ENCODE results near the gene IFNL1. TPM values are rescaled to one million over a fixed set of nuclear protein-coding genes. Genes with fewer than 3 reads are reported as not detected.

Gene IFNL1
- total and polyA plus RNA-seq, 9 of the 15 experiments (the other 6 are each of a cell fraction or from before 2014, with no cell fraction given), result not detected

GRCh38 chr19:39254531-39255345 lies 41.5 kb upstream of the IFNL1 start (continued):
- no peak for TF ChIP-seq ATF4 (CRISPR knock-in tag; IDR thresholded peaks at IDR 0.05)
- TF ChIP-seq USF1 (CRISPR knock-in tag; IDR thresholded peaks at IDR 0.05), result peak; percentile 35; the same call in 1 of the 2 replicates
- TF ChIP-seq RUNX1 (IDR thresholded peaks at IDR 0.05; ENCODE audit: low read depth), result no peak
- no peak for TF ChIP-seq HES1 (IDR thresholded peaks at IDR 0.05; ENCODE audit: low read depth)
- TF ChIP-seq MEIS2 (IDR thresholded peaks at IDR 0.05; ENCODE audit: partially characterized antibody), result no peak
- TF ChIP-seq ZNF583 (CRISPR knock-in tag; IDR thresholded peaks at IDR 0.05), result 0 out of 2 replicates have a peak, but pooled peaks have one; percentile 7
- TF ChIP-seq ZNF395 (CRISPR knock-in tag; IDR thresholded peaks at IDR 0.05), result no peak
- peak; percentile 45 for TF ChIP-seq ZFX (CRISPR knock-in tag; IDR thresholded peaks at IDR 0.05)
- TF ChIP-seq CHD2 (IDR thresholded peaks at IDR 0.05; ENCODE audit: low read depth, low read length), result no peak
- no peak for TF ChIP-seq NR1H2 (CRISPR knock-in tag; IDR thresholded peaks at IDR 0.05)
- no peak for TF ChIP-seq ZKSCAN3 (CRISPR knock-in tag; IDR thresholded peaks at IDR 0.05)
- TF ChIP-seq ZNF318 (IDR thresholded peaks at IDR 0.05; ENCODE audit: borderline replicate concordance in 1 of 2, low read depth in 1 of 2), result peak in 1 of 2 experiments; percentile 47; a peak in 1 of 4 replicates
- no peak for TF ChIP-seq SRSF3 (IDR thresholded peaks at IDR 0.05; ENCODE audit: insufficient read depth, low read length)
- TF ChIP-seq ZNF79 (CRISPR knock-in tag; IDR thresholded peaks at IDR 0.05; ENCODE audit: low read depth), result no peak
- peak; percentile 58; the same call in 1 of the 2 replicates for TF ChIP-seq PML (IDR thresholded peaks at IDR 0.05; ENCODE audit: low read length)
- TF ChIP-seq GTF2F1 (IDR thresholded peaks at IDR 0.05; ENCODE audit: low read depth, low read length), result no peak
